GM21515 (cell line): ENCODE measurements around the gene RBKS.

ENCODE experiments used
- ATAC-seq: cut with Tn5 transposase; IDR thresholded peaks from one replicate; pipeline ENCODE4 v1.9.1; 2021; ENCODE audit not compliant: unreplicated experiment

The RBKS gene

GRCh38 chr2:27803046-27803445, 87.1 kb downstream of the RBKS start:
- no peak for ATAC-seq

GRCh38 chr2:27802547-27802946, 87.6 kb downstream of the RBKS start:
- no peak for ATAC-seq

- no peak for ATAC-seq
Measured at GRCh38 chr2:27800856-27801255, 89.3 kb downstream of the RBKS start.

GRCh38 chr2:27799646-27800010, 90.6 kb downstream of the RBKS start:
- ATAC-seq, result no peak

GRCh38 chr2:27798948-27799645, 91.1 kb downstream of the RBKS start:
- no peak for ATAC-seq

GRCh38 chr2:27798486-27798885, 91.7 kb downstream of the RBKS start:
- no peak for ATAC-seq

GRCh38 chr2:27797841-27798240, 92.3 kb downstream of the RBKS start:
- no peak for ATAC-seq

GRCh38 chr2:27796791-27797765, 93.1 kb downstream of the RBKS start:
- no peak for ATAC-seq

GRCh38 chr2:27795868-27796277, 94.3 kb downstream of the RBKS start:
- ATAC-seq, result no peak

GRCh38 chr2:27795093-27795834, 94.9 kb downstream of the RBKS start:
- no peak for ATAC-seq

GRCh38 chr2:27792759-27793158, 97.4 kb downstream of the RBKS start:
- no peak for ATAC-seq

GRCh38 chr2:27790796-27791195, 99.4 kb downstream of the RBKS start:
- no peak for ATAC-seq

- ATAC-seq, result no peak
Measured at GRCh38 chr2:27782701-27783100, 107.5 kb downstream of the RBKS start.

GRCh38 chr2:27781496-27781895, 108.7 kb downstream of the RBKS start:
- no peak for ATAC-seq

- no peak for ATAC-seq
Measured at GRCh38 chr2:27779417-27780055, 110.7 kb downstream of the RBKS start.

- ATAC-seq, result no peak
Measured at GRCh38 chr2:27776696-27777095, 113.5 kb downstream of the RBKS start.

- no peak for ATAC-seq
Measured at GRCh38 chr2:27776097-27776496, 114.1 kb downstream of the RBKS start.

- ATAC-seq, result no peak
Measured at GRCh38 chr2:27773959-27774358, 116.2 kb downstream of the RBKS start.

GRCh38 chr2:27772804-27773203, 117.4 kb downstream of the RBKS start:
- ATAC-seq, result no peak

GRCh38 chr2:27771548-27772335, 118.4 kb downstream of the RBKS start, which contains the start of gene MRPL33:
TSS of gene MRPL33 (plus strand) at chr2:27771719. CDS start at chr2:27771778, 59 bp downstream.
- ATAC-seq, result peak; percentile 92
